GM23338 (cell line): ENCODE measurements around the gene EDNRA. TPM values are rescaled to one million over a fixed set of nuclear protein-coding genes. Genes with fewer than 3 reads are reported as not detected.

ENCODE experiments used
- ATAC-seq: fragments of 200-7000 bp; cut with Tn5 transposase; 3 replicates; pipeline ENCODE4 v1.9.1; 2020
- DNase-seq: peaks from one replicate; pipeline ENCODE4 v3.0.0-alpha.2; 2015; ENCODE audit warnings: low spot score
- H2AFZ ChIP-seq: fragments of 200-600 bp; sonication (generic); 2 replicates; pipeline ENCODE4 v1.8.0; 2016; ENCODE audit warnings: antibody characterized with exemption, mild to moderate bottlenecking, moderate library complexity
- H3F3A ChIP-seq: fragments of 200-600 bp; sonication (generic); replicated peaks from 2 replicates; pipeline ENCODE4 v1.8.0; 2017; ENCODE audit warnings: antibody characterized with exemption, mixed run types, low read depth
- H3K27ac ChIP-seq: fragments of 200-600 bp; sonication (generic); 2 replicates; pipeline ENCODE4 v1.6.1; 2016; ENCODE audit warnings: low read depth
- H3K27me3 ChIP-seq: fragments of 200-600 bp; sonication (generic); 2 replicates; pipeline ENCODE4 v1.8.0; 2016; ENCODE audit warnings: mild to moderate bottlenecking, mixed run types, moderate library complexity; ENCODE audit not compliant: insufficient read depth
- H3K36me3 ChIP-seq: fragments of 200-600 bp; sonication (generic); 2 replicates; pipeline ENCODE4 v1.8.0; 2016; ENCODE audit warnings: mild to moderate bottlenecking; ENCODE audit not compliant: insufficient read depth
- H3K4me1 ChIP-seq: fragments of 200-600 bp; sonication (generic); 2 replicates; pipeline ENCODE4 v1.8.0; 2016; ENCODE audit warnings: mild to moderate bottlenecking, moderate library complexity; ENCODE audit not compliant: insufficient read depth
- H3K4me2 ChIP-seq: fragments of 200-600 bp; sonication (generic); 2 replicates; pipeline ENCODE4 v1.7.1; 2017; ENCODE audit warnings: mixed run types
- H3K4me3 ChIP-seq: fragments of 200-600 bp; sonication (generic); 2 replicates; pipeline ENCODE4 v1.6.1; 2016; ENCODE audit warnings: mixed run types
- H3K79me2 ChIP-seq: fragments of 200-600 bp; sonication (generic); replicated peaks from 2 replicates; pipeline ENCODE4 v1.8.0; 2017; ENCODE audit warnings: mild to moderate bottlenecking; ENCODE audit not compliant: insufficient read depth
- H3K9me2 ChIP-seq: fragments of 200-600 bp; sonication (generic); 2 replicates; pipeline ENCODE4 v1.8.0; 2017; ENCODE audit not compliant: insufficient read depth
- H4K20me1 ChIP-seq: fragments of 200-600 bp; sonication (generic); replicated peaks from 2 replicates; pipeline ENCODE4 v1.8.0; 2017; ENCODE audit warnings: mild to moderate bottlenecking; ENCODE audit not compliant: insufficient read depth
- H3K27ac Mint-ChIP-seq: 2 replicates; pipeline ENCODE4 v1.8.0; 2020; ENCODE audit warnings: inconsistent platforms, mild to moderate bottlenecking, moderate library complexity, mixed read lengths
- H3K27me3 Mint-ChIP-seq: 3 replicates; pipeline ENCODE4 v1.8.0; 2022; ENCODE audit warnings: low read depth, mild to moderate bottlenecking, moderate library complexity, mixed read lengths, inconsistent platforms; ENCODE audit not compliant: insufficient read depth, poor library complexity
- H3K36me3 Mint-ChIP-seq: 3 replicates; pipeline ENCODE4 v1.8.0; 2021; ENCODE audit warnings: low read depth, mild to moderate bottlenecking, inconsistent platforms, moderate library complexity, mixed read lengths
- H3K4me1 Mint-ChIP-seq: 3 replicates; pipeline ENCODE4 v1.8.0; 2020; ENCODE audit warnings: mild to moderate bottlenecking, inconsistent platforms, mixed read lengths
- H3K4me3 Mint-ChIP-seq: 3 replicates; pipeline ENCODE4 v1.8.0; 2021; ENCODE audit warnings: moderate library complexity, mild to moderate bottlenecking, inconsistent platforms, mixed read lengths
- H3K9me3 Mint-ChIP-seq: 3 replicates; pipeline ENCODE4 v1.8.0; 2020; ENCODE audit warnings: moderate library complexity, mild to moderate bottlenecking, inconsistent platforms, mixed read lengths
- CREB1 ChIP-seq: fragments of 250-450 bp; sonication (Bioruptor Pico); IDR thresholded peaks from 2 replicates; pipeline ENCODE4 v1.5.0; 2020; ENCODE audit warnings: low read depth, mild to moderate bottlenecking, moderate library complexity
- ETS1 ChIP-seq: IDR thresholded peaks from 2 replicates; pipeline ENCODE4 v1.6.1; 2016; ENCODE audit warnings: antibody characterized with exemption
- EZH2 ChIP-seq: fragments of 200-600 bp; sonication (generic); IDR thresholded peaks from one replicate; pipeline ENCODE4 v1.8.0; 2017; ENCODE audit warnings: antibody characterized with exemption, mild to moderate bottlenecking, low read depth; ENCODE audit not compliant: unreplicated experiment
- EZH2phosphoT487 ChIP-seq: fragments of 200-600 bp; sonication (generic); IDR thresholded peaks from one replicate; pipeline ENCODE4 v1.8.1; 2018; ENCODE audit warnings: antibody characterized with exemption; ENCODE audit not compliant: unreplicated experiment
- JUNB ChIP-seq: IDR thresholded peaks from one replicate; pipeline ENCODE4 v1.6.1; 2016; ENCODE audit warnings: antibody characterized with exemption; ENCODE audit not compliant: unreplicated experiment
- NANOG ChIP-seq: IDR thresholded peaks from 2 replicates; pipeline ENCODE4 v1.6.1; 2016; ENCODE audit warnings: antibody characterized with exemption, borderline replicate concordance
- POLR2AphosphoS5 ChIP-seq: IDR thresholded peaks from 2 replicates; pipeline ENCODE4 v1.6.1; 2016; ENCODE audit warnings: antibody characterized with exemption, low read depth
- STAT1 ChIP-seq: IDR thresholded peaks from one replicate; pipeline ENCODE4 v1.6.1; 2016; ENCODE audit warnings: antibody characterized with exemption; ENCODE audit not compliant: unreplicated experiment
- ZNF114 ChIP-seq: fragments of 250-450 bp; sonication (Bioruptor Pico); IDR thresholded peaks from 2 replicates; pipeline ENCODE4 v1.5.0; 2020; ENCODE audit warnings: mild to moderate bottlenecking, moderate library complexity
- ZNF331 ChIP-seq: fragments of 250-450 bp; sonication (Bioruptor Pico); IDR thresholded peaks from 2 replicates; pipeline ENCODE4 v1.5.0; 2020; ENCODE audit warnings: low read depth, mild to moderate bottlenecking, moderate library complexity
- ZNF462 ChIP-seq: fragments of 250-450 bp; sonication (Bioruptor Pico); IDR thresholded peaks from 2 replicates; pipeline ENCODE4 v1.5.0; 2020; ENCODE audit warnings: mild to moderate bottlenecking, moderate library complexity
- polyA plus RNA-seq: library from polyadenylated mRNA; unstranded; fragments of >200 nt; fragmentation: Nextera tagmentation; extraction: Ambion mirVana; gene quantifications from 2 replicates; pipeline ENCODE4 v1.2.1, GENCODE V29; 2016
- total RNA-seq: library from RNA; depleted of rRNA; stranded (reverse); fragments of >200 nt; shearing (Covaris generic); gene quantifications from 2 replicates; pipeline ENCODE4 v1.2.3, GENCODE V29; 2014
- TF ChIP-seq, protein P1 (sequence below): IDR thresholded peaks from one replicate; pipeline ENCODE4 v1.6.1; 2018; ENCODE audit warnings: antibody characterized with exemption; ENCODE audit not compliant: unreplicated experiment
- TF ChIP-seq, protein P2 (sequence below), 2 experiments: fragments of 200-600 bp in 1 of 2; sonication (generic) in 1 of 2; conservative IDR thresholded peaks; 2 replicates each; pipeline versions ENCODE4 v1.5.1 to v1.6.1; 2016 to 2017; ENCODE audit warnings: antibody characterized with exemption in 2 of 2, low read depth in 2 of 2, mild to moderate bottlenecking in 2 of 2, moderate library complexity in 1 of 2

EDNRA gene
- total and polyA plus RNA-seq, 2 experiments from 2014 or later = 1.5 to 5.0 TPM

- H4K20me1 ChIP-seq = no peaks in the 10 kb centered on the region
- H3K9me3 Mint-ChIP-seq = no peaks in the 10 kb centered on the region
- TF ChIP-seq ZNF462 (no peak), STAT1 (no peak), JUNB (no peak), ETS1 (no peak), NANOG (no peak), EZH2 (no peak), CREB1 (CRISPR knock-in tag) (no peak), ZNF331 (CRISPR knock-in tag) (no peak), ZNF114 (CRISPR knock-in tag) (no peak), POLR2AphosphoS5 (no peak), EZH2phosphoT487 (no peak)
- TF ChIP-seq, protein P1, sequence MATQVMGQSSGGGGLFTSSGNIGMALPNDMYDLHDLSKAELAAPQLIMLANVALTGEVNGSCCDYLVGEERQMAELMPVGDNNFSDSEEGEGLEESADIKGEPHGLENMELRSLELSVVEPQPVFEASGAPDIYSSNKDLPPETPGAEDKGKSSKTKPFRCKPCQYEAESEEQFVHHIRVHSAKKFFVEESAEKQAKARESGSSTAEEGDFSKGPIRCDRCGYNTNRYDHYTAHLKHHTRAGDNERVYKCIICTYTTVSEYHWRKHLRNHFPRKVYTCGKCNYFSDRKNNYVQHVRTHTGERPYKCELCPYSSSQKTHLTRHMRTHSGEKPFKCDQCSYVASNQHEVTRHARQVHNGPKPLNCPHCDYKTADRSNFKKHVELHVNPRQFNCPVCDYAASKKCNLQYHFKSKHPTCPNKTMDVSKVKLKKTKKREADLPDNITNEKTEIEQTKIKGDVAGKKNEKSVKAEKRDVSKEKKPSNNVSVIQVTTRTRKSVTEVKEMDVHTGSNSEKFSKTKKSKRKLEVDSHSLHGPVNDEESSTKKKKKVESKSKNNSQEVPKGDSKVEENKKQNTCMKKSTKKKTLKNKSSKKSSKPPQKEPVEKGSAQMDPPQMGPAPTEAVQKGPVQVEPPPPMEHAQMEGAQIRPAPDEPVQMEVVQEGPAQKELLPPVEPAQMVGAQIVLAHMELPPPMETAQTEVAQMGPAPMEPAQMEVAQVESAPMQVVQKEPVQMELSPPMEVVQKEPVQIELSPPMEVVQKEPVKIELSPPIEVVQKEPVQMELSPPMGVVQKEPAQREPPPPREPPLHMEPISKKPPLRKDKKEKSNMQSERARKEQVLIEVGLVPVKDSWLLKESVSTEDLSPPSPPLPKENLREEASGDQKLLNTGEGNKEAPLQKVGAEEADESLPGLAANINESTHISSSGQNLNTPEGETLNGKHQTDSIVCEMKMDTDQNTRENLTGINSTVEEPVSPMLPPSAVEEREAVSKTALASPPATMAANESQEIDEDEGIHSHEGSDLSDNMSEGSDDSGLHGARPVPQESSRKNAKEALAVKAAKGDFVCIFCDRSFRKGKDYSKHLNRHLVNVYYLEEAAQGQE = no peak
- TF ChIP-seq, protein P2, sequence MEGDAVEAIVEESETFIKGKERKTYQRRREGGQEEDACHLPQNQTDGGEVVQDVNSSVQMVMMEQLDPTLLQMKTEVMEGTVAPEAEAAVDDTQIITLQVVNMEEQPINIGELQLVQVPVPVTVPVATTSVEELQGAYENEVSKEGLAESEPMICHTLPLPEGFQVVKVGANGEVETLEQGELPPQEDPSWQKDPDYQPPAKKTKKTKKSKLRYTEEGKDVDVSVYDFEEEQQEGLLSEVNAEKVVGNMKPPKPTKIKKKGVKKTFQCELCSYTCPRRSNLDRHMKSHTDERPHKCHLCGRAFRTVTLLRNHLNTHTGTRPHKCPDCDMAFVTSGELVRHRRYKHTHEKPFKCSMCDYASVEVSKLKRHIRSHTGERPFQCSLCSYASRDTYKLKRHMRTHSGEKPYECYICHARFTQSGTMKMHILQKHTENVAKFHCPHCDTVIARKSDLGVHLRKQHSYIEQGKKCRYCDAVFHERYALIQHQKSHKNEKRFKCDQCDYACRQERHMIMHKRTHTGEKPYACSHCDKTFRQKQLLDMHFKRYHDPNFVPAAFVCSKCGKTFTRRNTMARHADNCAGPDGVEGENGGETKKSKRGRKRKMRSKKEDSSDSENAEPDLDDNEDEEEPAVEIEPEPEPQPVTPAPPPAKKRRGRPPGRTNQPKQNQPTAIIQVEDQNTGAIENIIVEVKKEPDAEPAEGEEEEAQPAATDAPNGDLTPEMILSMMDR (conservative IDR thresholded peaks at IDR 0.05; ENCODE audit: low read depth in 2 of 2) = no peak
- no peak overlapping the region for H3K27ac ChIP-seq
- no peak overlapping the region for H3K4me2 ChIP-seq
- no peak for DNase-seq
- no peaks in the 10 kb centered on the region for H3K36me3 ChIP-seq
- no peaks in the 10 kb centered on the region for H3K27me3 ChIP-seq
- no peaks in the 10 kb centered on the region for H3K36me3 Mint-ChIP-seq
- H3K4me3 Mint-ChIP-seq = no peak overlapping the region
- H3K4me3 ChIP-seq = no peak overlapping the region
- H3K4me1 ChIP-seq = no peaks in the 10 kb centered on the region
- H3K4me1 Mint-ChIP-seq = no peaks in the 10 kb centered on the region
- H3K79me2 ChIP-seq = no peaks in the 10 kb centered on the region
- H2AFZ ChIP-seq = no peak overlapping the region
- no peak for ATAC-seq
- no peaks in the 10 kb centered on the region for H3F3A ChIP-seq
- H3K9me2 ChIP-seq = no peaks in the 10 kb centered on the region
- peaks cover 1% of the 10 kb centered on the region for H3K27me3 Mint-ChIP-seq
- H3K27ac Mint-ChIP-seq = no peak overlapping the region
Measured at GRCh38 chr4:147528054-147528453, 47.2 kb downstream of the EDNRA start.
